RWPE1 (cell line): Measurements from ENCODE around the gene RAB11FIP4.

Experiments
- CTCF ChIA-PET: fragments of 350-600 bp; sonication (Branson Sonifier 250); formaldehyde crosslinking; extraction: SDS; loops from one replicate; lab custom pipeline; 2021; lab: Yijun Ruan, JAX
- POLR2A ChIA-PET: fragments of 400-600 bp; formaldehyde crosslinking; extraction: SDS; loops from one replicate; lab custom pipeline; 2020; ENCODE audit warnings: antibody characterized with exemption; ENCODE audit not compliant: low non-redundant PET; lab: Yijun Ruan, JAX
- DNase-seq: peaks from one replicate; pipeline ENCODE4 v3.0.0; 2012; ENCODE audit warnings: low spot score
- H3K27ac ChIP-seq: fragments of 450-650 bp; 2 replicates; pipeline ENCODE4 v1.5.1; 2017
- TF ChIP-seq, protein P1 (sequence below): fragments of 450-650 bp; conservative IDR thresholded peaks from 2 replicates; pipeline ENCODE4 v1.5.1; 2017; ENCODE audit warnings: low read depth, mild to moderate bottlenecking

Gene RAB11FIP4

DNA sequence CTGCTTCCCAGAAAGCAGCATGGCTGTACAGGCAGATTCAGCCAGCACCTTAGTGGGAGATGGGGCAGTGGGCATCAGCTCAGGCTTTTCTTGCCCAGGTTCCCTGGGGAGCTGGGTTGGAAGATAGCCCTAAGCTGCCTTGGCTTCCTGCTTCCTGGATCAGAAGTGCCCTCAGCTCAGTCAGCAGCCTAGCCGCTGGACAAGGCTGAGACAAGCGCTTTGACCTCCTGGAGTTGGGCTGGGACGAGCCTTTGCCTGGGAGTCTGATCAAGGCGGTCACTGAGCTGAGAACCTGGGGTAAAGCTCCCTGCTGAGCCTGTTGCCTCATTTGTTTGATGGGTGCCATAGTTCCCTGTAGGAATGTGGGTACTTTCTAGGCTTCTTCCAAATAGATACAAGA is 190.0 kb downstream of the RAB11FIP4 start:
- TF ChIP-seq, protein P1, sequence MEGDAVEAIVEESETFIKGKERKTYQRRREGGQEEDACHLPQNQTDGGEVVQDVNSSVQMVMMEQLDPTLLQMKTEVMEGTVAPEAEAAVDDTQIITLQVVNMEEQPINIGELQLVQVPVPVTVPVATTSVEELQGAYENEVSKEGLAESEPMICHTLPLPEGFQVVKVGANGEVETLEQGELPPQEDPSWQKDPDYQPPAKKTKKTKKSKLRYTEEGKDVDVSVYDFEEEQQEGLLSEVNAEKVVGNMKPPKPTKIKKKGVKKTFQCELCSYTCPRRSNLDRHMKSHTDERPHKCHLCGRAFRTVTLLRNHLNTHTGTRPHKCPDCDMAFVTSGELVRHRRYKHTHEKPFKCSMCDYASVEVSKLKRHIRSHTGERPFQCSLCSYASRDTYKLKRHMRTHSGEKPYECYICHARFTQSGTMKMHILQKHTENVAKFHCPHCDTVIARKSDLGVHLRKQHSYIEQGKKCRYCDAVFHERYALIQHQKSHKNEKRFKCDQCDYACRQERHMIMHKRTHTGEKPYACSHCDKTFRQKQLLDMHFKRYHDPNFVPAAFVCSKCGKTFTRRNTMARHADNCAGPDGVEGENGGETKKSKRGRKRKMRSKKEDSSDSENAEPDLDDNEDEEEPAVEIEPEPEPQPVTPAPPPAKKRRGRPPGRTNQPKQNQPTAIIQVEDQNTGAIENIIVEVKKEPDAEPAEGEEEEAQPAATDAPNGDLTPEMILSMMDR, result no peak
- CTCF ChIA-PET, result no interaction called here
- H3K27ac ChIP-seq, result peak overlapping the region; percentile 97
- DNase-seq, result no peak
- POLR2A ChIA-PET, result interaction anchor here (1.1 kb wide), 1 partner anchor 20 kb away, joined by 5 read pairs; no protein-coding TSS in a partner anchor

DNA sequence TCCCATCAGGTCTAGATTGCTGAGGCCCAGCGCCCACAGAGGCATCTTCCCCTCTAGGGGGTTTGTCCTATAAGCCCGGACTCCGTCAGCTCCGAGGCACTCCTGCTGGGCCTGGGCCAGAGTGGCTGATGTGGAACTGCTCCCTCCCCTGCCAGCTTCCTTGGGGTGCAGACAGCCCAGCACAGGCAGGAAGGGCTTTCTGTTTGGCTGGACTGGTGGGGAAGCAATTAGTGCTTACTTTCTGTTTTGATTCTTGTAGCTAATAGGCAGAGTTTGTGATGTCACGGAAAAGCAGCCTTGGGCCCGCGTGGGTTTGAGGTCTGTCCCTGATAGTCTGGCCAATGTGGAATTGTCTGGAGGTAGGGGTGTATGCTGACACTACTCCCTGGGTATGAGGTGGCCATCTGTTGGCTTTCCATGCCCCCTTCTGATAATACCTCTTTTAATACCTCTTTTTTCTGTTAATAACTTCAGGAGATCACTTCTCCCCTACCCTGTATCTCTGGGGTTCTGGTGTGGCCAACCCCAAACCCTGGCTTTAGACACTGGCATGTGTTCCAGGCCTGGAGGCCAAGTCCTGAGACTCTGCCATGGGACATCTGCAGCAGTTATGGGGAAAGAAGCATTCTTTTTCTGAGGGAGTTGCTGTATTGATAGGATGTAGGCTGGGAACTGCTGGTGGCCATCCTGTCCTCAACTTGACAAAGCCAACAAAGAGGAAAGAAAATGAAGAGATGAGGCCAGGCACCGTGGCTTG is 190.9 kb downstream of the RAB11FIP4 start:
- CTCF ChIA-PET, result interaction anchor here (0.7 kb wide), 1 partner anchor 232 kb away, joined by 3 read pairs; no protein-coding TSS in a partner anchor
- TF ChIP-seq, protein P1, result no peak
- POLR2A ChIA-PET, result interaction anchor here (0.5 kb wide), 1 partner anchor 33 kb away, joined by 5 read pairs; no protein-coding TSS in a partner anchor
- DNase-seq, result no peak
- peak overlapping the region; percentile 97 for H3K27ac ChIP-seq

DNA sequence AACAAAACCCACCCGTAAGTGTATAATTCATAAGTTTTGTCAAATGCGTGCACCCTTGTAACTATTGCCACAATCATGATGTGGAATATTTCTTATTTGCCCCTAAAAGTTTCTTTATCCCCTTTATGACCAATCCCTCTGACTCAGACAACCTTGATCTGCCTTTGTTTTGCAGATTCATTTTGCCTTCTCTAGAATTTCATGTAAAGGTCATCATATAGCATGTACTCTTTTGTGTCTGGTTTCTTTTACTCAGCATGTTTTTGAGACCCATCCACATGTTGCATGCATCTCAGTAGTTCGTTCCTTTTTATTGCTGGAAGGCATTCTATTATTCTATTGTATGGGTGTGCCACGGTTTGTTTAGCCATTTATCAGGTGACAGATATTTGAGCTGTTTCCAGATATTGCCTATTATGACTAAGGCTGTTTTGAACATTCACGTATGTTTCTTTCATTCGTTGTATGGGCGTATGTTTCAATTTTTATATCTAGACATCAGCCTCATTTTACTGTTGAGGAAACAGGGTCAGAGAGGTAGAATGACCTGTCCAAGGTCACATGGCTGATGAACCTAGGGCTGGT is 192.4 kb downstream of the RAB11FIP4 start:
- ChIA-PET POLR2A (no interaction called here), CTCF (interaction anchor here (0.6 to 0.9 kb wide), 2 partner anchors 159 to 259 kb away, joined by 3 read pairs; no protein-coding TSS in a partner anchor)
- TF ChIP-seq, protein P1, result no peak
- no peak overlapping the region for H3K27ac ChIP-seq
- DNase-seq, result no peak

DNA sequence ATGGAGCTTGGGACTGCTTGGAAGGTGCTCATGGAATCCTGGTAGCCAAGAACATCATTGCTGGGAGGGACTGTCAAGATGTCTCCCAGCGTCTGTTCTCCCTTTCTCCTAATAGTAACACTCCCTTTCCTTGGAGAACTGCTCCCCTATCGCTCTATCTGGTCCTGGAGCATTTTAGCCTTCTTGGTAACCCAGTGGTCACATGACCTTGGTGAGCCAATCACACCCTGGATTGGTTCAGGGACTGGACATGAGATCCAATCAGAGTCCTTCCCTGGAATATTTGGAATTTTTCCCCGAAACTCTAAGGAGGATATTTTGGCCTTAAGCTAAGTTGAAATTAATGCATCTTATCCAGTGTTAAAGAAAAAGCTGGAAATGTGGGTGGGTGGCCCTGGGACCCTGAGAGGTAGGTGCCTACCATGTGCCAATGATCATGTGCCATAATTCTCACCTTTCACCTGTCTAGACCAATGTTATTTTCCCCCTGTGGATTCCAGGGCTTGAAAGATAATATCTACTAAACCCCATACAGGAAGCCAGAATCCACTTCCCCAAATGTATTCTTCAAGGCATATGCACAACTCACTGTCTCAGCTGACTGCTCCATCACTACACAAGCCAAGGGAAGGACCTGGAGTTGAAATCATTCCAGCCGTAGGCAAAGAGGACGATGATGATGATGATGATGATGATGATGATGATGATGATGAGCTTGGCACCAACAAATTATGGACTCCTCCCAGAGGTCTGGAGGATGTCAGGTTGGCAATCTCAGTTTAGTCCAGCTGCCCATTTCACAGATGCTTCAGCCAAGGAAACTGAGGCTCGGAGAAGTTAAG is 193.2 kb downstream of the RAB11FIP4 start:
- TF ChIP-seq, protein P1, result no peak
- ChIA-PET POLR2A (no interaction called here), CTCF (interaction anchor here (0.6 to 0.9 kb wide), 3 partner anchors 33 to 258 kb away, joined by 3 to 5 read pairs (median 3); no protein-coding TSS in a partner anchor)
- no peak for DNase-seq
- no peak overlapping the region for H3K27ac ChIP-seq

DNA sequence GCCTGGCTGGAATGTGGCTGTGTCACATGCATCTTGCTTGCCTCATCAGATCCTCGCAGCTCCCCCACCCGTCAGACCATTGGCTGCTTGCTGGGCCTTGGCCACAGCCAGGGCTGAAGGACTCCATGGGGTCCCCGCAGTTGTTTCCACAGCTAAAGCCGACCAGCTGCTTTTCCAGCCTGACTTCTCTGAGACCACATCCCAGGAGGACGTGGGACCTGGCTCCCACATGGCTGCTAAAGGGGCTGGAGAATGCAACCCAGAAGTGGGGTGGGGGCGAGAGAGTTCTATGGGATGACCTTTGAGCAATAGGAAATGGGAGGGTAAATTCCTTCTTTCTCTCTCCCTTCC is 193.8 kb downstream of the RAB11FIP4 start:
- CTCF ChIA-PET, result no interaction called here
- no peak overlapping the region for H3K27ac ChIP-seq
- TF ChIP-seq, protein P1, result no peak
- POLR2A ChIA-PET, result no interaction called here
- DNase-seq, result no peak

DNA sequence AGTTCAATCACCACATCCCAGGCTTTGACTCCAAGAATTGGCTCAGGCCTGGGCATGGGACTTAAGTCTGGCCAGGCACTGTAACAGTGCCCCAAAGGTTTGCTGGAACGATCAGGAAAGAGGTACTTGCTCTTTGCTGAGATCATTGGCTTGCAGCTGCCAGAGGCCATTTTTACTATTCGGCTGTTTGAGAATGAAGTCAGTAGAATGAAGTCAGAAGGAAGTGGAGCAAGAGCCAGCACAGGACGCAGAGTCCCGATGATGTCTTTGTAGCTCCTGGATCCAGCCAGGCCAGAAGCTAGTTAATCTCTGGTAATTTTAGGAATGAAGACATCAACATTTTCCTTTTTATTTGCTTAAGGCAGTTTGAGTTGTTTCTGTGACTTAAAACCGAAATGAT is 195.5 kb downstream of the RAB11FIP4 start:
- DNase-seq, result no peak
- TF ChIP-seq, protein P1, result no peak
- CTCF ChIA-PET, result no interaction called here
- POLR2A ChIA-PET, result no interaction called here
- H3K27ac ChIP-seq, result peak overlapping the region; percentile 52
